Astrocyte of the cerebellum (primary cell): ENCODE measurements around the gene AKR1B15.
A peak's percentile ranks its signal among the peaks of the same experiment; 100 is the strongest.

Source experiments
- DNase-seq: peaks from one replicate; pipeline ENCODE4 v3.0.0-alpha.2; 2011; ENCODE audit warnings: low read depth
- H3K4me3 ChIP-seq: 2 replicates; pipeline ENCODE4 v1.5.1; 2011; ENCODE audit warnings: mild to moderate bottlenecking, low read depth, low read length, moderate library complexity
- in situ Hi-C: cut with HindIII; loops from 2 replicates; pipeline ENCODE4 v1.10.0; 2017; ENCODE audit warnings: low sequenced_read_pairs
- TF ChIP-seq, protein P1 (sequence below): IDR thresholded peaks from 2 replicates; pipeline ENCODE4 v1.5.1; 2012; ENCODE audit warnings: low read length, low read depth, moderate library complexity, mild to moderate bottlenecking; ENCODE audit errors: missing control alignments

Gene AKR1B15

DNA sequence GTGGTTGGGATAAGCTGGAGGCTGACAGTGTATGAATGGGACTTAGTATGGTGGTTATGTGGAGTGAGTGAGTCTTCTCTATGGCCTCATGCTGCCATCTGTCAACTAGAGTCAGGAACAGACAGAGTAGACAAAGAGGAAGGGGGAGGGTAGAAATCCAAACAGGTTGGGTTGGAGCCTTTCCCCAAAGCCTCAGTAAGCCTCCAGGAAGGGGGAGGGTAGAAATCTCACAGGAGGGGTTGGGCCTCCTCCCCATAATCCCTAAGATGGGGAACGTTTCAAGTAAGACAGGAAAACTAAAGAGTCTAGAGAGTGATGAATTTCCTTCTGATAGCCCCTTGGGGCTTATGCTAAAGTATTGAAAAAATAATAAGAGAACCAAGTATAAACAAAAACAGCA is 2.0 kb upstream of the AKR1B15 start:
- H3K4me3 ChIP-seq, result no peak overlapping the region
- TF ChIP-seq, protein P1, sequence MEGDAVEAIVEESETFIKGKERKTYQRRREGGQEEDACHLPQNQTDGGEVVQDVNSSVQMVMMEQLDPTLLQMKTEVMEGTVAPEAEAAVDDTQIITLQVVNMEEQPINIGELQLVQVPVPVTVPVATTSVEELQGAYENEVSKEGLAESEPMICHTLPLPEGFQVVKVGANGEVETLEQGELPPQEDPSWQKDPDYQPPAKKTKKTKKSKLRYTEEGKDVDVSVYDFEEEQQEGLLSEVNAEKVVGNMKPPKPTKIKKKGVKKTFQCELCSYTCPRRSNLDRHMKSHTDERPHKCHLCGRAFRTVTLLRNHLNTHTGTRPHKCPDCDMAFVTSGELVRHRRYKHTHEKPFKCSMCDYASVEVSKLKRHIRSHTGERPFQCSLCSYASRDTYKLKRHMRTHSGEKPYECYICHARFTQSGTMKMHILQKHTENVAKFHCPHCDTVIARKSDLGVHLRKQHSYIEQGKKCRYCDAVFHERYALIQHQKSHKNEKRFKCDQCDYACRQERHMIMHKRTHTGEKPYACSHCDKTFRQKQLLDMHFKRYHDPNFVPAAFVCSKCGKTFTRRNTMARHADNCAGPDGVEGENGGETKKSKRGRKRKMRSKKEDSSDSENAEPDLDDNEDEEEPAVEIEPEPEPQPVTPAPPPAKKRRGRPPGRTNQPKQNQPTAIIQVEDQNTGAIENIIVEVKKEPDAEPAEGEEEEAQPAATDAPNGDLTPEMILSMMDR, result no peak
- in situ Hi-C loops, result no loop called here
- DNase-seq, result no peak

DNA sequence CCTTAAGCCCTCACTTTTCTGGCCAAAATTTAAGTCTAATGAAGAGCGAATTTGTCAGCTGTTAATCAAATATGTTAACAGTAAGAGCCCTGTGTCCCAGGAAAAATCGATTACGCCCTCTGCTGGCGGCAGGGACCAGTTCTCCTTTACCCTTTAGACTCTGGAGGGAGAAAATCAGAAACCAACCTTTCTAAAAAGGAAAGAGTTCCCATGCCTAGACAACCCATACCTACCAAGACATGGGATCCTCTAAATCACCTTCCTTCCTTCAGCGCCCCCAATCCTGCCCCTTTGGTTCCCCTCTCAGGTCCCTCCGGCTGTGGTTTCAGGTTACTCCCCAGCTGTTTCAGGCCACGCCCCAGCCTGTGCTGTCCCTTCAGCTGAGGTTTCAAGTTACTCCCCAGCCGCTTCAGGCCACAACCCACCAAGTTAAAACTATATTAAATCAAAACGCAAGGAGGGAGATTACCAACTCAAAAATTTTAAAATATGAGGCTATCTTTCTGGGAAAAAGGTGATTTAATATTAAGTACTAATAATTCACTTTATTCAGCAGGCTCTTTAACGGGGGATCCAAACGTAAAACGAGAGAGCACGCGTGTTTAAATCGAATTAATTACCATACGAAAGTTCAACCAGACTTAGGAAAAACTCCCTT is 1.4 kb upstream of the AKR1B15 start:
- in situ Hi-C loops, result no loop called here
- H3K4me3 ChIP-seq, result peak overlapping the region; percentile 27

DNA sequence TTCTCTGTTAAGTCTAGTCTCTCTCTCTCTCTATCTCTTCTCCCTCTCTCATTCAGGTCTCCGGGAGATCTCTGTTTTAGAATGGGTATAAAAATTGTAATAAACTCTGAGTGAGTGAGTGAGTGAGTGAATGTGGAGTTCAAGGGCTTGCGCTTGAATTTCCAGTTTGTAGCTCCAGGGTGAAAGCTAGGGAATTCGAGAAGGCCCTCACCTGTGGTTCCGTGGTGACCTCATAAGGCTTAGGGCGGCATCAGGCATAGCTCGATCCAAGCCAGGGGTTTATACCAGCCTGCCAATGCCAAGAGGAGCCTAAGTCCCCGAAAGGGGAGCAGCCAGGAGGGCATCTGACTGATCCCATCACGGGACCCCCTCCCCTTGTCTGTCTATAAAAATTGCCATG is 456 bp downstream of the AKR1B15 start:
- in situ Hi-C loops, result no loop called here
- no peak for DNase-seq
- no peak overlapping the region for H3K4me3 ChIP-seq
- TF ChIP-seq, protein P1, result no peak

More for the DNA sequence above, 1.4 kb upstream of the AKR1B15 start:
- DNase-seq, result peak; percentile 32
- TF ChIP-seq, protein P1, result peak; percentile 89

DNA sequence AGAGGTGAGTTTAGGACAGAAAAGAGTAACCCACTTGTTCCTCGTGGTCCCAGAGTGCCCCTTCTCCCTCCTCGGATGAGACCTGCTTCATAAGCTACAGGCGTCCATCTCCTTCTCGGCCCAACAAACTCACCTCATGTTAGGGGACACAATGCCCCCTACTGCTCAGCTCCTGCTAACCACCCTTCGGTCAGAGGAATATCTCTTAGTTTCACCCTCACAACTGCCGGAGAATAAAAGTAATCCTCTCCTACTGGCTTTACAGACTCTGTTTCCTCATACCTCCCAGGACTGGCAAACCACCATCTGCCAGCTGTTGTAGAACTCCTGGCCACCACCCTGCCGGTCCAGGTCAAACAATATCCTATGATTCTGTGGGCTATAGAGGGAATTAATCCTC is 3.2 kb downstream of the AKR1B15 start:
- H3K4me3 ChIP-seq, result no peak overlapping the region
- in situ Hi-C loops, result no loop called here
- DNase-seq, result no peak
- TF ChIP-seq, protein P1, result no peak

DNA sequence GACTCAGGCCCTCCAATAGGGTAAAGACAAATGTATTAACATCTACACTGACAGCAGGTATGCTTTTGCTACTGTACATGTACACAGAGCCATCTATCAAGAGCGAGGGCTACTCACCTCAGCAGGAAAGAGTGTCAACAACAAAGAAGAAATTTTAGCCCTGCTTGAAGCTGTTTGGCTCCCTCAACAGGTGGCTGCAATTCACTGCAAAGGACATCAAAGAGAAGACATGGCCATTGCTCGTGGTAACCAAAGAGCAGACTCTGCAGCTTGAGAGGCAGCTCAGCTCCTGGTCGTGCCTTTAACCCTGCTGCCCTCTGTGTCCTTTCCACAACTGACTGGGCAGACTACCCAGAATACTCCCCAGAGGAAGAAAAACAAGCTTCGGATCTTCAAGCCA is 5.1 kb downstream of the AKR1B15 start:
- H3K4me3 ChIP-seq, result no peak overlapping the region
- TF ChIP-seq, protein P1, result no peak
- DNase-seq, result no peak
- in situ Hi-C loops, result no loop called here

DNA sequence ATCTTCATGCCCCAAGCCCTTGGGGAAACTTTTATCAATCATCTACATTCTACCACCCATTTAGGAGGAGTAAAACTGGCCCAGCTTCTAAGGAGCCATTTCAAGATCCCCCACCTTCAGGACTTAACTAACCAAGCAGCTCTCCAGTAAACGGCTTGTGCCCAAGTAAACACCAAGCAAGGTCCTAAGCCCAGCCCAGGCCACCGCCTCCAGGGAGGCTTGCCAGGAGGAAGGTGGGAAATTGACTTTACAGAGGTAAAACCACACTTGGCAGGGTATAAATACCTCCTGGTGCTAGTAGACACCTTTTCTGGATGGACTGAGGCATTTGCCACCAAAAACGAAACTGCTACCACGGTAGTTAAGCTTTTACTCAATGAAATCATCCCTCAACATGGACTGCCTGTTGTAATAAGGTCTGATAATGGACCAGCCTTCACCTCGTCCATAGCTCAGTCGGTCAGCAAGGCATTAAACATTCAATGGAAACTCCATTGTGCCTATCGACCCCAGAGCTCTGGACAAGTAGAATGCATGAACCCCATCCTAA is 5.6 kb downstream of the AKR1B15 start:
- no peak for DNase-seq
- in situ Hi-C loops, result no loop called here
- TF ChIP-seq, protein P1, result no peak
- no peak overlapping the region for H3K4me3 ChIP-seq
